Spleen (tissue), 11 donors: ENCODE data around the gene BCAR3. TPM values are rescaled to one million over a fixed set of nuclear protein-coding genes. Genes with fewer than 3 reads are reported as not detected.

Experiments used
- DNase-seq: peaks from one replicate; pipeline ENCODE4 v3.0.0-alpha.2; 2020
- H3K27ac ChIP-seq, 8 donors: fragments of 200-600 bp; sonication (generic) in 7 of 8; 1 replicate in 4 of 8; 2 replicates in 4 of 8; pipeline versions ENCODE4 v1.5.0 to v1.8.0; 2016 to 2021; ENCODE audit warnings: inconsistent platforms in 4 of 8, mild to moderate bottlenecking in 4 of 8, moderate library complexity in 1 of 8
- H3K27me3 ChIP-seq, 7 donors: fragments of 200-600 bp; sonication (generic) in 6 of 7; replicated peaks in 1 of 7; 1 replicate in 4 of 7; 2 replicates in 3 of 7; pipeline versions ENCODE4 v1.5.0 to v1.8.0; 2016 to 2021; ENCODE audit warnings: inconsistent platforms in 3 of 7, mild to moderate bottlenecking in 1 of 7
- H3K36me3 ChIP-seq, 6 donors: fragments of 200-600 bp; sonication (generic) in 5 of 6; 1 replicate in 4 of 6; 2 replicates in 2 of 6; pipeline versions ENCODE4 v1.5.0 to v1.8.0; 2016 to 2021; ENCODE audit warnings: inconsistent platforms in 2 of 6
- H3K4me1 ChIP-seq, 6 donors: fragments of 200-600 bp; sonication (generic) in 5 of 6; 1 replicate in 3 of 6; 2 replicates in 3 of 6; pipeline versions ENCODE4 v1.5.0 to v1.8.0; 2016 to 2021; ENCODE audit warnings: inconsistent platforms in 3 of 6
- H3K4me3 ChIP-seq, 8 donors: fragments of 200-600 bp; sonication (generic) in 7 of 8; 1 replicate in 4 of 8; 2 replicates in 4 of 8; pipeline versions ENCODE4 v1.5.0 to v1.8.0; 2016 to 2021; ENCODE audit warnings: inconsistent platforms in 4 of 8, mild to moderate bottlenecking in 4 of 8, moderate library complexity in 2 of 8
- H3K9me3 ChIP-seq, 8 donors: fragments of 200-600 bp; sonication (generic) in 7 of 8; 1 replicate in 4 of 8; 2 replicates in 4 of 8; pipeline versions ENCODE4 v1.5.0 to v1.8.0; 2016 to 2021; ENCODE audit warnings: inconsistent platforms in 4 of 8
- CTCF ChIP-seq, 11 experiments: fragments of 200-600 bp in 7 of 11; fragments of 450-650 bp in 4 of 11; sonication (generic) in 4 of 11; IDR thresholded peaks in 8 of 11; conservative IDR thresholded peaks in 3 of 11; 1 replicate in 7 of 11; 2 replicates in 4 of 11; pipeline versions ENCODE4 v1.4.0 to v1.8.0; 2016 to 2021; ENCODE audit warnings: antibody characterized with exemption in 11 of 11, inconsistent platforms in 4 of 11, mild to moderate bottlenecking in 1 of 11
- POLR2A ChIP-seq, 3 donors: fragments of 450-650 bp; IDR thresholded peaks; one replicate each; pipeline ENCODE4 v1.5.1; 2017; ENCODE audit warnings: antibody characterized with exemption in 3 of 3, mild to moderate bottlenecking in 1 of 3
- POLR2AphosphoS5 ChIP-seq, 3 donors: sonication (generic); formaldehyde crosslinking; IDR thresholded peaks; one replicate each; pipeline ENCODE4 v1.5.1; 2017; ENCODE audit warnings: antibody characterized with exemption in 3 of 3
- WGBS, 5 donors: extraction: QIAGEN DNeasy Blood & Tissue Kit in 3 of 5; methylation state at CpG; one replicate each; pipeline versions ENCODE4 v1.1.5 to v1.1.7; 2013 to 2018; 5-methylcytosine and 5-hydroxymethylcytosine counted together
- intact Hi-C: fragments of 100-400 bp; cut with DNase I; formaldehyde crosslinking; loops from one replicate; pipeline ENCODE4 v1.15.0; 2023; ENCODE audit warnings: low total_unique reads
- polyA plus RNA-seq, 3 donors: library from polyadenylated mRNA; stranded (reverse); fragments of 200-250 nt; gene quantifications; one replicate each; pipeline ENCODE4 v1.2.1, GENCODE V29; 2013
- total RNA-seq, 7 donors: library from RNA; depleted of rRNA in 3 of 7; stranded (reverse); fragments of >200 nt in 3 of 7; fragmentation: NEBNext Ultra II Directional in 4 of 7; extraction: Animal tissue kit (Norgen Biotek cat#: 25700) in 4 of 7; gene quantifications; one replicate each; pipeline versions ENCODE4 v1.1.0 to v1.2.1, GENCODE V29; 2016 to 2021
- donor health status: healthy with polysubstance abuse.
- donor health status: DM: no; HTN: no; CAD: no; lungs with moderate emphysema.
- donor health status: DM: no; HTN: no; CAD: no.
- donor health status: Bipolar disorder and iron deficiency.
- donor health status: healthy.
- donor health status: DM: no; HTN: no; CAD: no.
- donor health status: DM: yes; HTN: yes; CAD: no.

The BCAR3 gene
- total and polyA plus RNA-seq, 10 donors = 3.5 to 18.0 (median 11.8) TPM

- DNase-seq = peak; percentile 37
- Histone ChIP-seq H3K27ac (no peak overlapping the region), H3K4me3 (no peak overlapping the region), H3K4me1 (peaks cover 0 to 5% (median 0%) of the 10 kb centered on the region in 6 donors), H3K36me3 (no peaks in the 10 kb centered on the region), H3K27me3 (no peaks in the 10 kb centered on the region), H3K9me3 (no peaks in the 10 kb centered on the region)
- WGBS, 5 donors = 90 to 95% (median 93%) methylated on average over 4 of the region's 4 CpGs
- intact Hi-C loops = no loop called here
- no peak for TF ChIP-seq CTCF (IDR thresholded peaks at IDR 0.05 in 8 of 11, conservative IDR thresholded peaks at IDR 0.05 in 3 of 11)
- TF ChIP-seq POLR2A (IDR thresholded peaks at IDR 0.05) = no peak
- no peak for TF ChIP-seq POLR2AphosphoS5 (IDR thresholded peaks at IDR 0.05)
These were observed 79.5 kb downstream of the BCAR3 start for GRCh38 chr1:93602101-93602500.

- no peak for DNase-seq
- no peaks in the 10 kb centered on the region for H3K36me3 ChIP-seq
- H3K4me1 ChIP-seq = peaks cover 0 to 5% (median 0%) of the 10 kb centered on the region in 6 donors
These were observed 80.0 kb downstream of the BCAR3 start for GRCh38 chr1:93601686-93602085.

GRCh38 chr1:93600663-93601062, 81.0 kb downstream of the BCAR3 start:
- H3K9me3 ChIP-seq = no peaks in the 10 kb centered on the region
- 89 to 97% (median 96%) methylated on average over 2 of the region's 2 CpGs for WGBS, 5 donors
- no peak overlapping the region for H3K4me3 ChIP-seq
- H3K4me1 ChIP-seq = peaks cover 0 to 5% (median 0%) of the 10 kb centered on the region in 6 donors
- peak; percentile 41 for DNase-seq
- H3K27me3 ChIP-seq = no peaks in the 10 kb centered on the region
- no peak overlapping the region for H3K27ac ChIP-seq
- TF ChIP-seq CTCF (IDR thresholded peaks at IDR 0.05 in 8 of 11, conservative IDR thresholded peaks at IDR 0.05 in 3 of 11) (no peak), POLR2A (IDR thresholded peaks at IDR 0.05) (no peak), POLR2AphosphoS5 (IDR thresholded peaks at IDR 0.05) (no peak)
- intact Hi-C loops = no loop called here
- H3K36me3 ChIP-seq = no peaks in the 10 kb centered on the region

More at GRCh38 chr1:93601686-93602085, 80.0 kb downstream of the BCAR3 start:
- Histone ChIP-seq H3K27me3 (no peaks in the 10 kb centered on the region), H3K27ac (no peak overlapping the region), H3K9me3 (no peaks in the 10 kb centered on the region), H3K4me3 (no peak overlapping the region)
- WGBS, 5 donors = 89 to 98% (median 96%) methylated on average over 1 of the region's 1 CpG
- TF ChIP-seq POLR2A (IDR thresholded peaks at IDR 0.05) = no peak
- TF ChIP-seq CTCF (IDR thresholded peaks at IDR 0.05 in 8 of 11, conservative IDR thresholded peaks at IDR 0.05 in 3 of 11) = no peak
- TF ChIP-seq POLR2AphosphoS5 (IDR thresholded peaks at IDR 0.05) = no peak
- intact Hi-C loops = no loop called here

GRCh38 chr1:93599479-93599878, 82.2 kb downstream of the BCAR3 start:
- intact Hi-C loops = no loop called here
- 92 to 97% (median 94%) methylated on average over 6 of the region's 6 CpGs for WGBS, 5 donors

More at GRCh38 chr1:93599479-93599878, 82.2 kb downstream of the BCAR3 start:
- Histone ChIP-seq H3K4me3 (no peak overlapping the region), H3K27ac (no peak overlapping the region), H3K27me3 (no peaks in the 10 kb centered on the region), H3K36me3 (no peaks in the 10 kb centered on the region), H3K4me1 (peaks cover 0 to 5% (median 0%) of the 10 kb centered on the region in 6 donors), H3K9me3 (no peaks in the 10 kb centered on the region)
- DNase-seq = no peak
- TF ChIP-seq CTCF (IDR thresholded peaks at IDR 0.05 in 8 of 11, conservative IDR thresholded peaks at IDR 0.05 in 3 of 11) (no peak), POLR2AphosphoS5 (IDR thresholded peaks at IDR 0.05) (no peak), POLR2A (IDR thresholded peaks at IDR 0.05) (no peak)
